GM10847 (cell line): ENCODE results near the gene APOM.

Experiments used
- POLR2A ChIP-seq: IDR thresholded peaks from 2 replicates; pipeline ENCODE4 v1.6.1; 2011; ENCODE audit not compliant: insufficient read length; ENCODE audit errors: extremely low read depth

APOM gene

DNA sequence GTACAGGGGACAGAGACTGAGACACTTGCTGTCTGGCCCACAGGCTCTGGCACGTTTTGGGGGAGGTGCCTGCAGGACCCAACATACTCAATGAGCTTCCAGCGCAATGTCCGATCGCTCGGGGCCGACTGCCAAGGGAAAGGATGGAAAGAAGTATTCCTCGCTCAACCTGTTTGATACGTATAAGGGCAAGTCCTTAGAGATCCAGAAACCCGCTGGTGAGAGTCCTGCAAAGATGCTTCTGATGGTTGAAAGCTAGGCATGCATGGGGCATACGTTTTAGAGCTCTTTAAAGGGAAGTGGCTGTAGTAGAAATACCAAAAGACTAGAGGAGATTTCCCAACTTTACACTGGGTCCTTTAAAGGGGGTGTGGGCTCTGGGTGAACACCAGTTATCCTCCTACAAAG, 33.0 kb upstream of the APOM start:
- TF ChIP-seq POLR2A = no peak

- TF ChIP-seq POLR2A = no peak
These were observed 31.6 kb upstream of the APOM start for GRCh38 chr6:31624070-31624469.

DNA sequence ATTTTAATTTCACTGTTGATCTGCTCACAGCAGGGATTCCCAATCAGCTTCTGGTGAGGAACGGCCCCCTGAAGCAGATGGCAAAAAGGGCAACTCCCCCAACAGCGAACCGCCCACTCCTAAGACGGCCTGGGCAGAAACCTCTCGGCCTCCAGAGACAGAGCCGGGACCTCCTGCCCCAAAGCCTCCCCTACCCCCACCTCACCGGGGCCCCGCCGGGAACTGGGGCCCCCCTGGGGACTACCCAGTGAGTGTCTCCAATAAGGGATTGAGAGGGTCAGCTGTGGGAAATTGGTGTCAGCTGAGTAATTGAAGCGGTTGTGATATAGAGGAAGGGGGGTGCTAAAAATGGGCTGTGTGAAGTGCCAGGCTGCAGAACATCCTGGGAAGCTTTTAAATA, 28.7 kb upstream of the APOM start:
- no peak for TF ChIP-seq POLR2A

DNA sequence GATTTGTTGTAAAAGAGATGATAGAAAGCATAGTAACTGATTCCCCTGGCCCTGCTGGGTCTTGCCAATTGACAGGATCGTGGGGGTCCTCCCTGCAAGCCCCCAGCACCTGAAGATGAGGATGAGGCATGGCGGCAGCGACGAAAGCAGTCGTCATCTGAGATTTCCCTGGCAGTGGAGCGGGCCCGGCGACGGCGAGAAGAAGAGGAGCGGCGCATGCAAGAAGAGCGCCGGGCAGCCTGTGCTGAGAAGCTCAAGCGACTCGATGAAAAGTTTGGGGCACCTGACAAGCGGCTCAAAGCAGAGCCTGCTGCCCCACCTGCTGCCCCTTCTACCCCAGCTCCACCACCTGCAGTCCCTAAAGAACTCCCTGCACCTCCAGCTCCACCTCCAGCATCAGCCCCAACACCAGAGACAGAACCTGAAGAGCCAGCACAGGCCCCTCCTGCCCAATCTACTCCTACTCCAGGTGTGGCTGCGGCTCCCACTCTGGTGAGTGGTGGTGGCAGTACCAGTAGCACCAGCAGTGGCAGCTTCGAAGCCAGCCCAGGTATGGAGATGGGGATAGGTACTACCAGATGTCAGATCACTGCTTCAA, 27.9 kb upstream of the APOM start:
- TF ChIP-seq POLR2A = no peak

DNA sequence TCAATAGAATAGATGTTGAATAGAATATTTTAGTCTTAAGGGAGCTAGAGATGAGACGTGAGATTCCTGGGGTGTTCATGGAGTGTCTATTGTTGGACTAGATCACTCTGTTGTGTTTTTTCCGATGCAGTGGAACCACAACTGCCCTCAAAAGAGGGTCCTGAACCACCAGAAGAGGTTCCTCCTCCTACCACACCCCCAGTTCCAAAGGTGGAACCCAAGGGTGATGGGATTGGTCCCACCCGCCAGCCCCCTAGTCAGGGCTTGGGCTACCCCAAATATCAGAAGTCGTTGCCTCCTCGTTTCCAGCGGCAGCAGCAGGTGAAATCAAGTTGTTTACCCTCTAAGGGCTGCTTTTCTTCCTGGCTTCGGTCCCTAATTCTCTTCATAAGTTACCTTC, 26.7 kb upstream of the APOM start:
- no peak for TF ChIP-seq POLR2A

DNA sequence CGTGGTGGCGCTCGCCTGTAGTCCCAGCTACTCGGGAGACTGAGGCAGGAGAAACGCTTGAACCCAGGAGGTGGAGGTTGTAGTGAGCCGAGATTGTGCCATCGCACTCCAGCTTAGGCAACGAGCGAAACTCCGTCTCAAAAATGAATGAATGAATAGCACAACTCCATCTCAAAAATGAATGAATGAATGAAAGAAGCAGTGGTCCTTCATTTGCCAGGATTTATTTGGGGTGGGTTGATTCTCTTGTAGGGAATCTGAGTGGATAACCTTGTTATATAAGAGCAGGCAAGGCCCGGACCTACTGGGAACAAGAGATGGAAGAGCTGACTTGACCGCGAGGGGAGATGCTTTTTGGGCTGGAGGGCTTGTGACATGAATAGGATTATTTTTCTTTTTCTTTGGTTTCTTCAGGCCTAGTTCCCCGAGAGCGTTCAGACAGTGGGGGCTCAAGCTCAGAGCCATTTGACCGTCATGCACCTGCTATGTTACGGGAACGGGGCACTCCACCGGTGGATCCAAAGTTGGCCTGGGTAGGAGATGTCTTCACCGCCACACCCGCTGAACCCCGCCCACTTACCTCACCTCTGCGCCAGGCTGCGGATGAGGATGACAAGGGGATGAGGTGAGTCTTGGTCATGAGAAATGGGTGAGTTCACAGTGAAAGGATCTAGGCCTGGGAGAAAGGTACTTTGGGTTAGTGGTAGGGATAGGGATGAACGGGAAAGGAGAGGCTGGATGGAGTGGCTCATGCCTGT, 25.3 kb upstream of the APOM start:
- TF ChIP-seq POLR2A = no peak

DNA sequence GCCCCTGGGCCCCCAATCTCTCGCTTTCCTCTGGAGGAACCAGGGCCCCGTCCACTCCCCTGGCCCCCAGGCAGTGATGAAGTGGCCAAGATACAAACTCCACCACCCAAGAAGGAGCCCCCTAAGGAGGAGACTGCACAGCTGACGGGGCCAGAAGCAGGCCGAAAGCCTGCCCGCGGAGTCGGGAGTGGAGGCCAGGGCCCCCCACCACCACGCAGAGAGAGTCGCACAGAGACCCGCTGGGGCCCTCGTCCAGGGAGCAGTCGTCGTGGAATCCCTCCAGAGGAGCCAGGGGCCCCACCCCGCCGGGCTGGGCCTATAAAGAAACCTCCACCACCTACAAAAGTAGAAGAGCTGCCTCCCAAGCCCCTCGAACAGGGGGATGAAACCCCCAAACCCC, 24.5 kb upstream of the APOM start:
- TF ChIP-seq POLR2A = no peak

- TF ChIP-seq POLR2A = no peak
These were observed 23.9 kb upstream of the APOM start for GRCh38 chr6:31631681-31632278.

DNA sequence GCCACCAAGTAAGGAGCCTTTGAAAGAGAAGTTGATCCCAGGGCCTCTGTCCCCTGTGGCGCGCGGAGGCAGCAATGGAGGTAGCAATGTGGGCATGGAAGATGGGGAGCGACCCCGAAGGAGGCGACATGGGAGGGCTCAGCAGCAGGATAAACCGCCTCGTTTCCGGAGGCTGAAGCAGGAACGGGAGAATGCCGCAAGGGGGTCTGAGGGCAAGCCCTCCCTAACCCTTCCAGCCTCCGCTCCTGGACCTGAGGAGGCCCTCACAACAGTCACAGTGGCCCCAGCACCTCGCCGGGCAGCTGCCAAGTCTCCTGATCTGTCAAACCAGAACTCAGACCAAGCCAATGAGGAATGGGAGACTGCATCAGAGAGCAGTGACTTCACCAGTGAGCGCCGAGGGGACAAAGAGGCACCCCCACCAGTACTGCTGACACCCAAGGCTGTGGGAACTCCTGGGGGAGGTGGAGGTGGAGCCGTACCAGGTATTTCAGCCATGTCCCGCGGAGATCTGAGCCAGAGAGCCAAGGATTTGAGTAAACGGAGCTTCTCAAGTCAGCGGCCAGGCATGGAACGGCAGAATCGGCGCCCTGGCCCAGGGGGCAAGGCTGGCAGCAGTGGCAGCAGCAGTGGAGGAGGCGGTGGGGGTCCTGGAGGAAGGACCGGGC, 23.3 kb upstream of the APOM start:
- no peak for TF ChIP-seq POLR2A

DNA sequence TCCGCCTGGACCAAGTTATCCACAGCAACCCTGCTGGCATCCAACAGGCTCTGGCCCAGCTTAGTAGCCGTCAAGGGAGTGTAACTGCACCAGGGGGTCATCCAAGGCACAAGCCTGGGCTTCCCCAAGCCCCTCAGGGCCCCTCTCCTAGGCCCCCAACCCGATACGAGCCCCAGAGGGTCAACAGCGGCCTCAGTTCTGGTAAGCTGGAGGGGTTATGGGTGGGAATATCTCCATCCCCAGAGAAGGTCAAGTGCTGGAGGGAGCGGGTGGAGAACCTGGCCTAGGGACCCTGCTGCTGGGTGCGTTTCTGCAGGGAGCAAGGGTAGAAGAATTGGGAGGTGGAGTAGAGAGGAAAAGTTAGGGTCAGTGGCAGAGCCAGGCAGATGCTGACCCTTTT, 22.2 kb upstream of the APOM start:
- no peak for TF ChIP-seq POLR2A

DNA sequence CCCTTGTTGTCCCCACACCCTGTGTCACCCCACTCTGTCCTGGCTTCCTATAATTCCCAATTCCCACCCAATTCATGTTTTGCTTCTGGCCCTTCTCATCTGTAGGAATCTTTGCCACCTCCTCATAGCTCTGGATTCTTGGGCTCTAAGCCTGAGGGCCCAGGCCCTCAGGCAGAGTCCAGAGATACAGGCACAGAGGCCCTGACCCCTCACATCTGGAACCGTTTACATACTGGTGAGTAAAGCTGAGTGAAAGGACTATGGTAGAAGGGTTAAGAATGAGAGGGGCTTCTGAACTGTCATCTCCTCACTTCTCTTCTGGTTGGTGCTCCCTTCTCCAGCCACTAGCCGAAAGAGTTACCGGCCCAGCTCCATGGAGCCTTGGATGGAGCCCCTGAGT, 21.6 kb upstream of the APOM start:
- TF ChIP-seq POLR2A = no peak

GRCh38 chr6:31634969-31635575, 20.6 kb upstream of the APOM start:
- TF ChIP-seq POLR2A = no peak

DNA sequence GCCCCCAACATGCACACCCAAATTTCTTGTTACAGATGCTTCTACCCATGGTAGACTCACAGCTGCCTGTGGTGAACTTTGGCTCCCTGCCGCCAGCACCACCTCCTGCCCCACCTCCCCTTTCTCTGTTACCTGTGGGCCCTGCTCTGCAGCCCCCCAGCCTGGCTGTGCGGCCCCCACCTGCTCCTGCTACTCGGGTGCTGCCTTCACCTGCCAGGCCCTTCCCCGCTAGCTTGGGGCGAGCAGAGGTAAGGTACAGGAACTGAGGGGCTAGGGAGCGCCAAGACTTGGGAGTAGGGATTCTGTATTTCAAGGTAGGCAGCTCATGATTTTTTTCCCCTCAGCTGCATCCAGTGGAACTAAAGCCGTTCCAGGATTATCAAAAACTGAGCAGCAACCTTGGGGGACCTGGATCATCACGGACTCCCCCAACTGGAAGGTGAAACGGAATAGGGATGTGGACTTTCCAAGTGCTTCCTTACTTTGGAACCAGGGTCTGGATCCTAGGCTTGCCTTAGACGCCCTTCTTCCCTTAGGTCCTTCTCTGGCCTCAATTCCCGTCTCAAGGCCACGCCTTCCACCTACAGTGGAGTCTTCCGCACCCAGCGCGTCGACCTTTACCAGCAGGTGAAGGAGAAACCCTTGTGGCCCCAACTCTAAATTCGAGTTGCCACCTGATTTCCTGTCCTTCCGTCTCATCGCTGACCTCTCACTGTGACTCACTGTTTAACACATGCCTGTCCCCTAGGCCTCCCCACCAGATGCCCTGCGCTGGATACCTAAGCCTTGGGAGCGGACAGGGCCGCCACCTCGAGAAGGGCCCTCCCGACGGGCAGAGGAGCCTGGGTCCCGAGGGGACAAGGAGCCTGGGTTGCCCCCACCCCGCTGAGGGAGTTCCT, 18.7 kb upstream of the APOM start:
- TF ChIP-seq POLR2A = no peak

DNA sequence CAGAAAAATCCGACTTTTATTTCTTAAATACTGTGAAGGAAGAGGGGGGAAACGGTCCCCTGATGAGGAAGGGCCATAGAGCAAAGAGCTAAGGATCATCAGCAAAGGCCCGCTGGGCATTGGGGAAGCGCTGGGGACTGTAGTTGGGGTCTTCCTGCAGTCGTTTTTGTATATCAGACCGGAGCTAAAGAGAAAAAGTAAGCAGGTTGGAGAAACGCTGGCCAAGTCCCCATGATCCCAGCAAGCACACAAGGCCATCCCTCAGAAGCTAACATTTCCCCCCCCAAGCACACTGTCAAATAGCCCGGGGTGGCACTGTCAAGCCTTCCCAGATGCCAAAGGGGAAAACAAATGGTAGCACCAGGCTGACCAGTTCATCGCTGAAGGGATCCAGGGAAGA, 16.7 kb upstream of the APOM start:
- no peak for TF ChIP-seq POLR2A

- TF ChIP-seq POLR2A = no peak
These were observed 16.2 kb upstream of the APOM start for GRCh38 chr6:31639449-31639861.
